A673 (cell line): ENCODE data around the gene PRKCA.

Experiments used
- EZH2 ChIP-seq: fragments of 200-600 bp; sonication (generic); IDR thresholded peaks from 2 replicates; pipeline ENCODE4 v1.6.1; 2017; ENCODE audit warnings: borderline replicate concordance, low read depth, mild to moderate bottlenecking, mixed read lengths, antibody characterized with exemption, low read length; ENCODE audit not compliant: poor library complexity, severe bottlenecking
- TF ChIP-seq, protein P1 (sequence below): fragments of 300-800, 200-600 bp; sonication (generic); conservative IDR thresholded peaks from 2 replicates; pipeline ENCODE4 v1.5.1; 2017; ENCODE audit warnings: low read depth, mild to moderate bottlenecking, antibody characterized with exemption, low read length, moderate library complexity, mixed read lengths

DNA sequence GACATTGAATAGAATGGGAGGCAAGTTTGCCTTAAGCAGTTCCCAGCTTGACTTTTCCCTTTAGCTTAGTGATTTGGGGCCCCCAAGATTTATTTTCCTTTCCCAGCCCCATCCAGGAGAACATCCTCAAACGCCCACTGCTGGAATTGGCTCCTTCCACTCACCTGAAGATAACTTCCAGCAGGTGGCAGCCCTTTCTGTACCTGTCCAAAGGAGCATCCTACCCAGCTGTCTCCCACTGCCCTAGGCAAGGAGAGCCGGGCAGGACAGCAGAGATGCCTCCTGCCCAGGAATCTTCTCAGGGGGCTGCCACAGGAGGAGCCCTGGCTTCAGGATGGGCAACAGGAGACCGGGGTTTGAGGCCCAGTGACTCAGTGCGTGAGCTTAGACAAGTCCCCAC lies 538.9 kb downstream of the PRKCA start:
- TF ChIP-seq, protein P1, sequence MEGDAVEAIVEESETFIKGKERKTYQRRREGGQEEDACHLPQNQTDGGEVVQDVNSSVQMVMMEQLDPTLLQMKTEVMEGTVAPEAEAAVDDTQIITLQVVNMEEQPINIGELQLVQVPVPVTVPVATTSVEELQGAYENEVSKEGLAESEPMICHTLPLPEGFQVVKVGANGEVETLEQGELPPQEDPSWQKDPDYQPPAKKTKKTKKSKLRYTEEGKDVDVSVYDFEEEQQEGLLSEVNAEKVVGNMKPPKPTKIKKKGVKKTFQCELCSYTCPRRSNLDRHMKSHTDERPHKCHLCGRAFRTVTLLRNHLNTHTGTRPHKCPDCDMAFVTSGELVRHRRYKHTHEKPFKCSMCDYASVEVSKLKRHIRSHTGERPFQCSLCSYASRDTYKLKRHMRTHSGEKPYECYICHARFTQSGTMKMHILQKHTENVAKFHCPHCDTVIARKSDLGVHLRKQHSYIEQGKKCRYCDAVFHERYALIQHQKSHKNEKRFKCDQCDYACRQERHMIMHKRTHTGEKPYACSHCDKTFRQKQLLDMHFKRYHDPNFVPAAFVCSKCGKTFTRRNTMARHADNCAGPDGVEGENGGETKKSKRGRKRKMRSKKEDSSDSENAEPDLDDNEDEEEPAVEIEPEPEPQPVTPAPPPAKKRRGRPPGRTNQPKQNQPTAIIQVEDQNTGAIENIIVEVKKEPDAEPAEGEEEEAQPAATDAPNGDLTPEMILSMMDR = no peak
- TF ChIP-seq EZH2 = no peak
